H1 (cell line): Measurements from ENCODE around the gene ASTN1. TPM values are rescaled to one million over a fixed set of nuclear protein-coding genes. Genes with fewer than 3 reads are reported as not detected.

Source experiments
- CTCF ChIA-PET: fragments of 300-600 bp; sonication (Branson Sonifier 250); formaldehyde crosslinking; loops from one replicate; lab custom pipeline; 2021; ENCODE audit not compliant: partially characterized antibody; lab: Charles Lee
- POLR2A ChIA-PET: fragments of 300-600 bp; sonication (Branson Sonifier 250); formaldehyde crosslinking; loops from one replicate; lab custom pipeline; 2021; ENCODE audit warnings: inconsistent platforms; ENCODE audit not compliant: partially characterized antibody; lab: Charles Lee
- DNase-seq, 2 experiments: peaks; one replicate each; pipeline versions ENCODE4 v3.0.0 to v3.0.0-alpha.2; 2010 to 2022; ENCODE audit warnings: low spot score in 2 of 2, low read depth in 1 of 2, mixed read lengths in 1 of 2
- FAIRE-seq: peaks from 2 replicates; lab custom pipeline; 2011; peaks lifted over from hg19 to GRCh38; lab: Jason Lieb, UNC
- H2AFZ ChIP-seq: 2 replicates; pipeline ENCODE4 v1.8.1; 2012; ENCODE audit warnings: low read length, inconsistent platforms
- H2AK5ac ChIP-seq: 2 replicates; pipeline ENCODE4 v1.6.1; 2013; ENCODE audit warnings: low read depth, low read length
- H2BK120ac ChIP-seq: replicated peaks from 2 replicates; pipeline ENCODE3; 2013; ENCODE audit warnings: low read depth, low read length, inconsistent platforms
- H2BK12ac ChIP-seq: 2 replicates; pipeline ENCODE4 v1.6.1; 2013; ENCODE audit warnings: low read depth, low read length
- H2BK15ac ChIP-seq: 2 replicates; pipeline ENCODE4 v1.6.1; 2013; ENCODE audit warnings: low read length
- H2BK20ac ChIP-seq: 2 replicates; pipeline ENCODE4 v1.6.1; 2013; ENCODE audit warnings: low read length
- H2BK5ac ChIP-seq: 2 replicates; pipeline ENCODE4 v1.6.1; 2013; ENCODE audit warnings: low read depth, low read length
- H3K14ac ChIP-seq: 2 replicates; pipeline ENCODE4 v1.6.1; 2013; ENCODE audit warnings: inconsistent platforms; ENCODE audit not compliant: insufficient read length
- H3K18ac ChIP-seq: 2 replicates; pipeline ENCODE4 v1.6.1; 2013; ENCODE audit warnings: low read length; ENCODE audit errors: extremely low read depth
- H3K23ac ChIP-seq: 2 replicates; pipeline ENCODE4 v1.6.1; 2013; ENCODE audit warnings: inconsistent platforms; ENCODE audit not compliant: insufficient read length
- H3K23me2 ChIP-seq: 2 replicates; pipeline ENCODE4 v1.6.1; 2013; ENCODE audit warnings: low read depth, low read length
- H3K27ac ChIP-seq: 2 replicates; pipeline ENCODE4 v1.6.1; 2011; ENCODE audit warnings: low read depth, low read length, inconsistent platforms
- H3K27me3 ChIP-seq, 4 experiments: replicated peaks in 1 of 4; 1 replicate in 1 of 4; 2 replicates in 3 of 4; pipeline versions ENCODE4 v1.6.1 to v1.8.1; 2011 to 2013; ENCODE audit warnings: low read length in 3 of 4, mild to moderate bottlenecking in 3 of 4, inconsistent platforms in 2 of 4, mixed read lengths in 2 of 4, moderate library complexity in 1 of 4; ENCODE audit not compliant: control insufficient read depth in 3 of 4, insufficient read depth in 3 of 4; ENCODE audit errors: extremely low read depth in 1 of 4
- H3K36me3 ChIP-seq, 4 experiments: 2 replicates each; pipeline versions ENCODE4 v1.6.1 to v1.8.1; 2011 to 2013; ENCODE audit warnings: mild to moderate bottlenecking in 4 of 4, low read length in 3 of 4, moderate library complexity in 2 of 4, control low read depth in 1 of 4, inconsistent platforms in 1 of 4; ENCODE audit not compliant: insufficient read depth in 4 of 4, control insufficient read depth in 2 of 4
- H3K4ac ChIP-seq: replicated peaks from 2 replicates; pipeline ENCODE3; 2013; ENCODE audit warnings: low read length, low read depth, mixed read lengths, inconsistent platforms; ENCODE audit not compliant: insufficient read length
- H3K4me1 ChIP-seq, 4 experiments: replicated peaks in 1 of 4; 1 replicate in 1 of 4; 2 replicates in 3 of 4; pipeline versions ENCODE4 v1.6.1 to v1.8.1; 2011 to 2013; ENCODE audit warnings: low read length in 3 of 4, inconsistent platforms in 2 of 4, mixed read lengths in 1 of 4; ENCODE audit not compliant: insufficient read depth in 4 of 4, control insufficient read depth in 3 of 4
- H3K4me2 ChIP-seq, 2 experiments: 2 replicates each; pipeline versions ENCODE4 v1.6.1 to v1.8.1; 2011 to 2013; ENCODE audit warnings: low read depth in 2 of 2, low read length in 2 of 2, control low read depth in 1 of 2, inconsistent platforms in 1 of 2, mild to moderate bottlenecking in 1 of 2; ENCODE audit not compliant: insufficient read depth in 1 of 2
- H3K4me3 ChIP-seq, 4 experiments: fragments of 200-600, 300-600 bp in 1 of 4; sonication (generic), shearing (Covaris generic), sonication (Bioruptor Twin) in 1 of 4; 2 replicates each; pipeline versions ENCODE4 v1.5.1 to v1.8.1; 2011 to 2016; ENCODE audit warnings: low read length in 4 of 4, low read depth in 3 of 4, control low read depth in 2 of 4, inconsistent platforms in 2 of 4, mild to moderate bottlenecking in 2 of 4, mixed read lengths in 1 of 4, moderate library complexity in 1 of 4; ENCODE audit not compliant: insufficient read depth in 2 of 4; ENCODE audit errors: extremely low read depth in 1 of 4
- H3K56ac ChIP-seq: replicated peaks from 2 replicates; pipeline ENCODE3; 2013; ENCODE audit warnings: low read depth, mild to moderate bottlenecking, mixed read lengths, low read length, inconsistent platforms; ENCODE audit not compliant: insufficient read length
- H3K79me1 ChIP-seq: 2 replicates; pipeline ENCODE4 v1.6.1; 2013; ENCODE audit warnings: low read depth, low read length, control low read depth
- H3K79me2 ChIP-seq, 2 experiments: 2 replicates each; pipeline versions ENCODE4 v1.6.1 to v1.8.1; 2012 to 2013; ENCODE audit warnings: low read length in 2 of 2, mild to moderate bottlenecking in 2 of 2, inconsistent platforms in 1 of 2; ENCODE audit not compliant: insufficient read depth in 2 of 2, control insufficient read depth in 1 of 2
- H3K9ac ChIP-seq, 4 experiments: replicated peaks in 1 of 4; 1 replicate in 1 of 4; 2 replicates in 3 of 4; pipeline versions ENCODE4 v1.6.1 to v1.8.1; 2011 to 2013; ENCODE audit warnings: low read depth in 3 of 4, low read length in 3 of 4, control low read depth in 2 of 4, mild to moderate bottlenecking in 2 of 4, moderate library complexity in 2 of 4, inconsistent platforms in 1 of 4; ENCODE audit errors: extremely low read depth in 1 of 4
- H3K9me3 ChIP-seq, 2 experiments: 2 replicates each; pipeline versions ENCODE4 v1.6.1 to v1.8.1; 2012 to 2013; ENCODE audit warnings: mild to moderate bottlenecking in 2 of 2, moderate library complexity in 2 of 2, control low read depth in 1 of 2, inconsistent platforms in 1 of 2, low read depth in 1 of 2, low read length in 1 of 2, mixed read lengths in 1 of 2; ENCODE audit not compliant: insufficient read depth in 2 of 2
- H4K20me1 ChIP-seq, 2 experiments: replicated peaks in 1 of 2; 2 replicates each; pipeline versions ENCODE3 to v1.8.1; 2011 to 2013; ENCODE audit warnings: inconsistent platforms in 2 of 2, low read length in 2 of 2, mild to moderate bottlenecking in 1 of 2; ENCODE audit not compliant: insufficient read depth in 2 of 2, control insufficient read depth in 1 of 2
- H4K5ac ChIP-seq: 2 replicates; pipeline ENCODE4 v1.6.1; 2013; ENCODE audit warnings: low read length, low read depth, mixed read lengths, inconsistent platforms; ENCODE audit not compliant: insufficient read length
- H4K8ac ChIP-seq: 2 replicates; pipeline ENCODE4 v1.8.0; 2013; ENCODE audit warnings: mild to moderate bottlenecking, moderate library complexity, low read length, inconsistent platforms; ENCODE audit not compliant: insufficient read depth; ENCODE audit errors: extremely low read depth
- H4K91ac ChIP-seq: replicated peaks from 2 replicates; pipeline ENCODE3; 2013; ENCODE audit warnings: low read length, mixed read lengths, inconsistent platforms; ENCODE audit not compliant: insufficient read length
- BACH1 ChIP-seq: IDR thresholded peaks from 2 replicates; pipeline ENCODE4 v1.6.1; 2012; ENCODE audit warnings: low read length, improper control_type of control experiment
- CTCF ChIP-seq, 3 experiments: IDR thresholded peaks; 1 replicate in 2 of 3; 2 replicates in 1 of 3; pipeline versions ENCODE4 v1.5.1 to v1.6.1; 2011; ENCODE audit warnings: low read length in 3 of 3, mild to moderate bottlenecking in 3 of 3, inconsistent platforms in 2 of 3, low read depth in 1 of 3, moderate library complexity in 1 of 3; ENCODE audit not compliant: insufficient read depth in 1 of 3; ENCODE audit errors: control extremely low read depth in 1 of 3
- EP300 ChIP-seq, 2 experiments: IDR thresholded peaks; 1 replicate in 1 of 2; 2 replicates in 1 of 2; pipeline ENCODE4 v1.6.1; 2011 to 2012; ENCODE audit warnings: low read depth in 2 of 2, low read length in 2 of 2, mild to moderate bottlenecking in 2 of 2, borderline replicate concordance in 1 of 2, inconsistent platforms in 1 of 2, moderate library complexity in 1 of 2
- FOSL1 ChIP-seq: IDR thresholded peaks from 2 replicates; pipeline ENCODE4 v1.6.1; 2011; ENCODE audit warnings: mild to moderate bottlenecking, low read depth, low read length, moderate library complexity; ENCODE audit not compliant: insufficient read depth
- KDM5A ChIP-seq: fragments of 200-600 bp; IDR thresholded peaks from 2 replicates; pipeline ENCODE4 v1.7.1; 2012; ENCODE audit warnings: mild to moderate bottlenecking, low read length, inconsistent platforms, mixed read lengths
- POU5F1 ChIP-seq: IDR thresholded peaks from 2 replicates; pipeline ENCODE4 v1.6.1; 2011; ENCODE audit warnings: low read depth, mild to moderate bottlenecking, low read length, moderate library complexity
- SIRT6 ChIP-seq: IDR thresholded peaks from one replicate; pipeline ENCODE4 v1.7.1; 2012; ENCODE audit warnings: low read length, inconsistent platforms
- TAF1 ChIP-seq: IDR thresholded peaks from 2 replicates; pipeline ENCODE4 v1.6.1; 2011; ENCODE audit warnings: mild to moderate bottlenecking, low read depth, low read length
- TAF7 ChIP-seq: optimal IDR thresholded peaks from 2 replicates; pipeline ENCODE3; 2011; ENCODE audit warnings: low read depth, mild to moderate bottlenecking, inconsistent platforms, low read length, moderate library complexity, borderline replicate concordance
- TBP ChIP-seq: IDR thresholded peaks from 2 replicates; pipeline ENCODE4 v1.6.1; 2011; ENCODE audit warnings: low read depth, low read length, improper control_type of control experiment
- TCF12 ChIP-seq: IDR thresholded peaks from 2 replicates; pipeline ENCODE4 v1.6.1; 2011; ENCODE audit warnings: low read depth, mild to moderate bottlenecking, low read length
- YY1 ChIP-seq: IDR thresholded peaks from 2 replicates; pipeline ENCODE4 v1.6.1; 2011; ENCODE audit warnings: low read depth, mild to moderate bottlenecking, low read length
- WGBS, 2 experiments: shearing (Covaris generic) in 1 of 2; methylation state at CpG; one replicate each; pipeline versions ENCODE4 v1.1.6 to v1.1.7; 2013 to 2015; ENCODE audit warnings: low lambda C conversion rate in 2 of 2, mixed read lengths in 2 of 2, inconsistent platforms in 1 of 2, low coverage in 1 of 2, missing lambda C conversion rate in 1 of 2; ENCODE audit not compliant: insufficient replicate concordance in 2 of 2, insufficient coverage in 1 of 2, insufficient read length in 1 of 2; ENCODE audit errors: extremely low coverage in 1 of 2, missing lambda C conversion rate in 1 of 2; 5-methylcytosine and 5-hydroxymethylcytosine counted together
- polyA plus RNA-seq, 7 experiments: library from polyadenylated mRNA; depleted of rRNA in 3 of 7; stranded (reverse) in 5 of 7; unstranded in 2 of 7; fragments of >200 nt in 5 of 7; fragments of 200-250 nt in 2 of 7; gene quantifications; 1 replicate in 5 of 7; 2 replicates in 1 of 7; 4 replicates in 1 of 7; pipeline versions ENCODE4 v1.2.1 to v1.2.3, GENCODE V29; 2011 to 2013; ENCODE audit warnings: missing spikeins in 2 of 7, mixed read lengths in 2 of 7
- total RNA-seq: library from RNA; stranded (reverse); fragmentation: NEBNext Ultra II Directional; extraction: Animal tissue kit (Norgen Biotek cat#: 25700); gene quantifications from 2 replicates; pipeline ENCODE4 v1.2.1, GENCODE V29; 2021

Gene ASTN1
- total and polyA plus RNA-seq, 2 of the 8 experiments (the other 6 are each of a cell fraction or from before 2014, with no cell fraction given): 2.9 to 4.1 TPM

DNA sequence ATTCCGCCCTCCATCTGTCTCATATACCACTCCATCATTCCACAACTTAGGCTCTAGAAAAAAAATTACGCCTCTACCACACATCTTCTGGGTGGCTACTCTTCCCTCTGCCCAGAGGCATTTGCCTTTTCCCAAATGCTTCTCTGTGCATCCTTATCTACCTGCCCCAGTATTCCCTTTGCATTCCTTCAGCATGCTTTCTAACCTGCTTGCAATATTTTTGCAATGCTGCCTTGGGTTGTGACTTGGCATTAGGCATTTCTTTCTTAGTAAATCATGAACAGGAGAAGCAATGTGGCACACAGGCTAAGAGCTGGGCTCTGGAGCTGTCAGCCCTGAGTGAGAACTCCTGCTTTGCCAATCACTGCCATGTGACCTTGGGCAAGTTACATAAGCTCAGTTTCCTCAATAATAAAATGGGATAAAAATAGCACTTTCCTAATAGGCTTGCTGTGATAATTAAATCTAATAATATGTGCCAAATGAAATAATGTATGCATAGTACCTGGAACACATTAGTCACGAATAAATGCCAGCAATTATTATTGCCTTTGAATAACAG lies 276.0 kb downstream of the ASTN1 start:
- H3K4me1 ChIP-seq: no peaks in the 10 kb centered on the region
- ChIA-PET CTCF (interaction anchor here (1.0 to 1.6 kb wide), 3 partner anchors 8 to 10 kb away, joined by 4 to 5 read pairs (median 4); no protein-coding TSS in a partner anchor), POLR2A (no interaction called here)
- H3K14ac ChIP-seq: no peak overlapping the region
- FAIRE-seq (no peak), DNase-seq (no peak)
- H4K91ac ChIP-seq: no peak overlapping the region
- H4K8ac ChIP-seq: no peak overlapping the region
- H3K27me3 ChIP-seq: no peaks in the 10 kb centered on the region
- H2BK12ac ChIP-seq: no peak overlapping the region
- no peaks in the 10 kb centered on the region for H3K23me2 ChIP-seq
- H2BK15ac ChIP-seq: no peak overlapping the region
- H3K27ac ChIP-seq: no peak overlapping the region
- no peaks in the 10 kb centered on the region for H3K79me2 ChIP-seq
- H3K18ac ChIP-seq: no peak overlapping the region
- no peaks in the 10 kb centered on the region for H3K9me3 ChIP-seq
- no peak overlapping the region for H2AFZ ChIP-seq
- no peaks in the 10 kb centered on the region for H3K79me1 ChIP-seq
- no peak overlapping the region for H3K4me2 ChIP-seq
- H3K56ac ChIP-seq: no peak overlapping the region
- H4K5ac ChIP-seq: no peak overlapping the region
- H2BK120ac ChIP-seq: no peak overlapping the region
- no peak overlapping the region for H2AK5ac ChIP-seq
- no peak overlapping the region for H2BK20ac ChIP-seq
- WGBS, 2 experiments: 90% methylated on average over 3 of the region's 3 CpGs; no CpG with 5 or more reads in 1 of the 2 experiments
- H3K4me3 ChIP-seq: no peak overlapping the region
- H3K9ac ChIP-seq: no peak overlapping the region
- no peaks in the 10 kb centered on the region for H3K36me3 ChIP-seq
- no peak overlapping the region for H3K4ac ChIP-seq
- H2BK5ac ChIP-seq: no peak overlapping the region
- H4K20me1 ChIP-seq: no peaks in the 10 kb centered on the region
- no peak overlapping the region for H3K23ac ChIP-seq
- TF ChIP-seq TBP: no peak
- no peak for TF ChIP-seq TAF7
- no peak for TF ChIP-seq POU5F1
- no peak for TF ChIP-seq TCF12
- TF ChIP-seq BACH1: no peak
- TF ChIP-seq TAF1: no peak
- TF ChIP-seq EP300 (IDR thresholded peaks at IDR 0.05; ENCODE audit: borderline replicate concordance in 1 of 2, low read depth in 2 of 2, low read length in 2 of 2): no peak
- TF ChIP-seq CTCF (IDR thresholded peaks at IDR 0.05; ENCODE audit: control extremely low read depth in 1 of 3, insufficient read depth in 1 of 3, low read depth in 1 of 3, low read length in 3 of 3): no peak
- TF ChIP-seq YY1: no peak
- no peak for TF ChIP-seq FOSL1
- no peak for TF ChIP-seq SIRT6
- TF ChIP-seq KDM5A: no peak
